Glutamatergic neuron (in vitro differentiated cells): ENCODE results near the gene ICE2. TPM values are rescaled to one million over a fixed set of nuclear protein-coding genes. Genes with fewer than 3 reads are reported as not detected.
"Not testable (repeated sequence)": the region's sequence is repeated elsewhere in the genome, so short reads cannot be mapped to it uniquely, and the experiment has no call there.

Source experiments
- DNase-seq: peaks from one replicate; pipeline ENCODE4 v3.0.0; 2022
- H3K27ac Mint-ChIP-seq: one replicate; pipeline ENCODE4 v1.8.0; 2020; ENCODE audit warnings: mild to moderate bottlenecking, mixed read lengths, inconsistent platforms; ENCODE audit not compliant: unreplicated experiment
- H3K27me3 Mint-ChIP-seq: one replicate; pipeline ENCODE4 v1.8.0; 2020; ENCODE audit warnings: mild to moderate bottlenecking, moderate library complexity, mixed read lengths, inconsistent platforms; ENCODE audit not compliant: unreplicated experiment
- H3K36me3 Mint-ChIP-seq: one replicate; pipeline ENCODE4 v1.8.0; 2020; ENCODE audit warnings: mild to moderate bottlenecking, mixed read lengths, inconsistent platforms; ENCODE audit not compliant: unreplicated experiment
- H3K4me1 Mint-ChIP-seq: one replicate; pipeline ENCODE4 v1.8.0; 2020; ENCODE audit warnings: mild to moderate bottlenecking, low read depth, mixed read lengths, inconsistent platforms; ENCODE audit not compliant: unreplicated experiment
- H3K4me3 Mint-ChIP-seq: one replicate; pipeline ENCODE4 v1.8.0; 2020; ENCODE audit warnings: mild to moderate bottlenecking, mixed read lengths, inconsistent platforms; ENCODE audit not compliant: unreplicated experiment
- H3K9me3 Mint-ChIP-seq: one replicate; pipeline ENCODE4 v1.8.0; 2020; ENCODE audit warnings: mild to moderate bottlenecking, moderate library complexity, mixed read lengths, inconsistent platforms; ENCODE audit not compliant: unreplicated experiment
- CTCF ChIP-seq: fragments of 200-600 bp; sonication (generic); IDR thresholded peaks from one replicate; pipeline ENCODE4 v1.5.0; 2021; ENCODE audit not compliant: partially characterized antibody, unreplicated experiment
- total RNA-seq: library from RNA; stranded (reverse); fragmentation: NEBNext Ultra II Directional; extraction: Animal tissue kit (Norgen Biotek cat#: 25700); gene quantifications from one replicate; pipeline ENCODE4 v1.2.1, GENCODE V29; 2021; ENCODE audit not compliant: unreplicated experiment

Gene ICE2
- total RNA-seq, 1 donor from 2014 or later = 53.9 TPM

GRCh38 chr15:60405399-60405798 lies 73.5 kb downstream of the ICE2 start:
- TF ChIP-seq CTCF = no peak
- H3K4me1 Mint-ChIP-seq = peaks cover 7% of the 10 kb centered on the region
- no peaks in the 10 kb centered on the region for H3K9me3 Mint-ChIP-seq
- H3K36me3 Mint-ChIP-seq = no peaks in the 10 kb centered on the region
- H3K4me3 Mint-ChIP-seq = no peak overlapping the region
- peaks cover 4% of the 10 kb centered on the region for H3K27me3 Mint-ChIP-seq
- no peak overlapping the region for H3K27ac Mint-ChIP-seq
- DNase-seq = no peak

GRCh38 chr15:60404351-60404750 lies 74.6 kb downstream of the ICE2 start:
- DNase-seq, H3K27ac Mint-ChIP-seq, H3K36me3 Mint-ChIP-seq, H3K27me3 Mint-ChIP-seq, H3K9me3 Mint-ChIP-seq, H3K4me1 Mint-ChIP-seq, H3K4me3 Mint-ChIP-seq: not testable (repeated sequence)

GRCh38 chr15:60400944-60401343 lies 78.0 kb downstream of the ICE2 start:
- Mint-ChIP-seq H3K9me3 (peaks cover 26% of the 10 kb centered on the region), H3K4me1 (peaks cover 19% of the 10 kb centered on the region), H3K4me3 (no peak overlapping the region), H3K27ac (no peak overlapping the region), H3K27me3 (peaks cover 21% of the 10 kb centered on the region), H3K36me3 (peaks cover 12% of the 10 kb centered on the region)
- no peak for DNase-seq
- no peak for TF ChIP-seq CTCF

- peaks cover 26% of the 10 kb centered on the region for H3K9me3 Mint-ChIP-seq
- H3K27ac Mint-ChIP-seq = no peak overlapping the region
- H3K4me1 Mint-ChIP-seq = peaks cover 29% of the 10 kb centered on the region
- no peak overlapping the region for H3K4me3 Mint-ChIP-seq
- peaks cover 21% of the 10 kb centered on the region for H3K27me3 Mint-ChIP-seq
- no peak for DNase-seq
- TF ChIP-seq CTCF = no peak
- peaks cover 18% of the 10 kb centered on the region for H3K36me3 Mint-ChIP-seq
Measured at GRCh38 chr15:60399931-60400330, 79.0 kb downstream of the ICE2 start.

GRCh38 chr15:60399246-60399915 lies 79.6 kb downstream of the ICE2 start:
- peaks cover 22% of the 10 kb centered on the region for H3K27me3 Mint-ChIP-seq
- H3K9me3 Mint-ChIP-seq = peaks cover 26% of the 10 kb centered on the region
- H3K36me3 Mint-ChIP-seq = peaks cover 19% of the 10 kb centered on the region
- no peak for DNase-seq
- H3K4me3 Mint-ChIP-seq = peak overlapping the region; percentile 93
- H3K4me1 Mint-ChIP-seq = peaks cover 35% of the 10 kb centered on the region
- TF ChIP-seq CTCF = no peak
- peak overlapping the region; percentile 97 for H3K27ac Mint-ChIP-seq
